Fibroblast of the conjunctiva (primary cell): ENCODE data around the gene CCT7.

Experiments used
- DNase-seq: peaks from one replicate; pipeline ENCODE4 v3.0.0-alpha.2; 2010; ENCODE audit warnings: low read depth

Gene CCT7

GRCh38 chr2:73227086-73227485 is 7.0 kb upstream of the CCT7 start:
- no peak for DNase-seq

GRCh38 chr2:73228631-73229030 is 5.5 kb upstream of the CCT7 start:
- no peak for DNase-seq

GRCh38 chr2:73232403-73233153 is 1.5 kb upstream of the CCT7 start:
- DNase-seq, result no peak

- DNase-seq, result peak; percentile 99
Measured at GRCh38 chr2:73233154-73233931, 765 bp upstream of the CCT7 start, which contains the start of gene PRADC1. Gene PRADC1, minus strand, starts transcription at chr2:73233239. Its CDS starts 79 bp downstream, at chr2:73233160.

- no peak for DNase-seq
Measured at GRCh38 chr2:73235315-73236028, 1.4 kb downstream of the CCT7 start.

- no peak for DNase-seq
Measured at GRCh38 chr2:73237168-73237567, 3.1 kb downstream of the CCT7 start.

GRCh38 chr2:73238149-73238548 is 4.0 kb downstream of the CCT7 start:
- no peak for DNase-seq

GRCh38 chr2:73238976-73239375 is 4.9 kb downstream of the CCT7 start:
- DNase-seq, result no peak

GRCh38 chr2:73239776-73240175 is 5.7 kb downstream of the CCT7 start:
- DNase-seq, result no peak

- DNase-seq, result peak; percentile 65
Measured at GRCh38 chr2:73243884-73244570, 9.9 kb downstream of the CCT7 start.

GRCh38 chr2:73244580-73244979 is 10.5 kb downstream of the CCT7 start:
- DNase-seq, result no peak

GRCh38 chr2:73246850-73247249 is 12.7 kb downstream of the CCT7 start:
- DNase-seq, result no peak

GRCh38 chr2:73249636-73250035 is 15.5 kb downstream of the CCT7 start:
- DNase-seq, result no peak

- no peak for DNase-seq
Measured at GRCh38 chr2:73250872-73251846, 17.1 kb downstream of the CCT7 start.

- no peak for DNase-seq
Measured at GRCh38 chr2:73252238-73253027, 18.3 kb downstream of the CCT7 start.

- no peak for DNase-seq
Measured at GRCh38 chr2:73253400-73253799, 19.3 kb downstream of the CCT7 start.

- no peak for DNase-seq
Measured at GRCh38 chr2:73253901-73254300, 19.8 kb downstream of the CCT7 start.

- DNase-seq, result no peak
Measured at GRCh38 chr2:73254343-73255006, 20.4 kb downstream of the CCT7 start.

- DNase-seq, result no peak
Measured at GRCh38 chr2:73255007-73255644, 21.0 kb downstream of the CCT7 start.
